Naive thymus-derived CD4-positive, alpha-beta T cell (primary cell): Measurements from ENCODE around the gene GALNT16. TPM values are rescaled to one million over a fixed set of nuclear protein-coding genes. Genes with fewer than 3 reads are reported as not detected.

Experiments used
- ATAC-seq: fragments of 150-1000 bp; cut with Tn5 transposase; 2 replicates; pipeline ENCODE4 v1.10.0; 2021; ENCODE audit warnings: mild to moderate bottlenecking, moderate library complexity
- CTCF ChIA-PET: fragments of 350-600 bp; sonication (Branson Sonifier 250); formaldehyde crosslinking; loops from one replicate; lab custom pipeline; 2021; ENCODE audit warnings: antibody characterized with exemption; lab: Charles Lee
- POLR2A ChIA-PET: fragments of 350-600 bp; sonication (Branson Sonifier 250); formaldehyde crosslinking; loops from one replicate; lab custom pipeline; 2021; ENCODE audit warnings: antibody characterized with exemption, inconsistent platforms; lab: Charles Lee
- DNase-seq, 9 donors: peaks; one replicate each; pipeline versions ENCODE4 v3.0.0 to v3.0.0-alpha.2; 2020 to 2022; ENCODE audit warnings: mixed read lengths in 1 of 9
- H3K27ac ChIP-seq: one replicate; pipeline ENCODE4 v1.7.0; 2013; ENCODE audit warnings: mild to moderate bottlenecking, low read depth, low read length, moderate library complexity
- H3K27me3 ChIP-seq, 2 donors: one replicate each; pipeline ENCODE4 v1.7.0; 2013; ENCODE audit warnings: low read length in 2 of 2, mild to moderate bottlenecking in 2 of 2, moderate library complexity in 2 of 2; ENCODE audit not compliant: control insufficient read depth in 2 of 2, insufficient read depth in 2 of 2
- H3K36me3 ChIP-seq, 3 experiments: 1 replicate in 2 of 3; 2 replicates in 1 of 3; pipeline ENCODE4 v1.7.0; 2013; ENCODE audit warnings: low read length in 3 of 3, mild to moderate bottlenecking in 3 of 3, moderate library complexity in 1 of 3; ENCODE audit not compliant: insufficient read depth in 3 of 3, control insufficient read depth in 2 of 3
- H3K4me1 ChIP-seq, 2 donors: one replicate each; pipeline ENCODE4 v1.7.0; 2013; ENCODE audit warnings: low read length in 2 of 2, mild to moderate bottlenecking in 2 of 2, moderate library complexity in 1 of 2; ENCODE audit not compliant: control insufficient read depth in 2 of 2, insufficient read depth in 2 of 2
- H3K4me3 ChIP-seq: 2 replicates; pipeline ENCODE4 v1.7.0; 2013; ENCODE audit warnings: mild to moderate bottlenecking, low read length
- H3K9me3 ChIP-seq, 3 experiments: 1 replicate in 2 of 3; 2 replicates in 1 of 3; pipeline ENCODE4 v1.7.0; 2013; ENCODE audit warnings: low read length in 3 of 3; ENCODE audit not compliant: control insufficient read depth in 2 of 3
- H3K27ac Mint-ChIP-seq, 9 donors: one replicate each; pipeline ENCODE4 v1.8.0; 2020 to 2022; ENCODE audit warnings: mixed read lengths in 9 of 9, mild to moderate bottlenecking in 8 of 9, moderate library complexity in 5 of 9, inconsistent platforms in 2 of 9
- H3K27me3 Mint-ChIP-seq, 5 donors: one replicate each; pipeline ENCODE4 v1.8.0; 2021 to 2022; ENCODE audit warnings: mixed read lengths in 5 of 5, mild to moderate bottlenecking in 1 of 5
- H3K36me3 Mint-ChIP-seq, 5 donors: one replicate each; pipeline ENCODE4 v1.8.0; 2020 to 2022; ENCODE audit warnings: mixed read lengths in 5 of 5, mild to moderate bottlenecking in 3 of 5, inconsistent platforms in 1 of 5
- H3K4me1 Mint-ChIP-seq, 7 donors: one replicate each; pipeline ENCODE4 v1.8.0; 2020 to 2022; ENCODE audit warnings: mixed read lengths in 7 of 7, mild to moderate bottlenecking in 3 of 7, inconsistent platforms in 1 of 7
- H3K4me3 Mint-ChIP-seq, 10 donors: one replicate each; pipeline ENCODE4 v1.8.0; 2020 to 2022; ENCODE audit warnings: mild to moderate bottlenecking in 10 of 10, mixed read lengths in 10 of 10, moderate library complexity in 6 of 10, inconsistent platforms in 2 of 10
- H3K9me3 Mint-ChIP-seq, 11 donors: one replicate each; pipeline ENCODE4 v1.8.0; 2020 to 2022; ENCODE audit warnings: mixed read lengths in 11 of 11, mild to moderate bottlenecking in 4 of 11, inconsistent platforms in 1 of 11, moderate library complexity in 1 of 11
- intact Hi-C, 2 donors: fragments of 100-400 bp; cut with micrococcal nuclease; formaldehyde crosslinking; loops; one replicate each; pipeline ENCODE4 v1.15.1; 2023
- polyA plus RNA-seq, 2 donors: library from polyadenylated mRNA; unstranded; fragments of 300-500 nt; fragmentation: Illumina TruSeq; gene quantifications; one replicate each; pipeline ENCODE4 v1.2.3, GENCODE V29; 2021
- total RNA-seq, 6 experiments: library from RNA in 5 of 6; stranded (reverse) in 5 of 6; gene quantifications; 1 replicate in 5 of 6; 2 replicates in 1 of 6; pipeline ENCODE4 v1.2.3 and lab custom pipeline; 2021 to 2026

GALNT16 gene
- total and polyA plus RNA-seq, 7 experiments from 2014 or later: 0.07 to 0.65 TPM; not detected in 5

- ATAC-seq (no peak), DNase-seq (peak in 1 of 9 donors; percentile 8)
- Histone ChIP-seq H3K36me3 (no peaks in the 10 kb centered on the region), H3K4me1 (no peaks in the 10 kb centered on the region), H3K9me3 (no peaks in the 10 kb centered on the region), H3K4me3 (no peak overlapping the region), H3K27ac (no peak overlapping the region), H3K27me3 (no peaks in the 10 kb centered on the region)
- H3K4me1 Mint-ChIP-seq: peaks cover 0 to 6% (median 0%) of the 10 kb centered on the region in 7 donors
- H3K9me3 Mint-ChIP-seq: peaks cover 0 to 3% (median 0%) of the 10 kb centered on the region in 11 donors
- no peaks in the 10 kb centered on the region for H3K36me3 Mint-ChIP-seq
- ChIA-PET CTCF (interaction anchor here (0.6 kb wide), 1 partner anchor 759 kb away, joined by 3 read pairs; no protein-coding TSS in a partner anchor), POLR2A (no interaction called here)
- no peak overlapping the region for H3K27ac Mint-ChIP-seq
- no peak overlapping the region for H3K4me3 Mint-ChIP-seq
- intact Hi-C loops: no loop called here
- H3K27me3 Mint-ChIP-seq: peaks cover 0 to 4% (median 0%) of the 10 kb centered on the region in 5 donors
These were observed 67.5 kb downstream of the GALNT16 start for GRCh38 chr14:69327507-69327906.

DNA sequence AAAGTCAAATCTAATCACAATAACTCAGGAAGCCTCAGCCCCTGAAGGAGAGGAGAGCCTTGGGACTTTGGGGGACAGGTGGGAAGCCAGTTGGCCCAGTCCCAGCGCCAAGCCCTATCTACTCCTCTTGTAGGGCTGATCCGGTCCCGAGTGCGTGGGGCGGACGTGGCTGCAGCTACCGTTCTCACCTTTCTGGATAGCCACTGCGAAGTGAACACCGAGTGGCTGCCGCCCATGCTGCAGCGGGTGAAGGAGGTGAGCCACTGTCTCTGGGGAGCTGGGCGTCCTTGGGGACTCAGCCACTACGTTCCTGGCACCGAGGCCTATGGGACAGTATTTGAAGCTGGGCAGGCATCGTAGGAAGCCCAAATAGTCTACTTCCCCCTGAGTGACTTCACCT lies 68.4 kb downstream of the GALNT16 start:
- ATAC-seq (no peak), DNase-seq (no peak)
- H3K27me3 ChIP-seq: no peaks in the 10 kb centered on the region
- H3K4me3 ChIP-seq: no peak overlapping the region
- H3K9me3 ChIP-seq: no peaks in the 10 kb centered on the region
- peaks cover 0 to 6% (median 0%) of the 10 kb centered on the region in 7 donors for H3K4me1 Mint-ChIP-seq
- peaks cover 0 to 3% (median 0%) of the 10 kb centered on the region in 11 donors for H3K9me3 Mint-ChIP-seq
- H3K36me3 ChIP-seq: no peaks in the 10 kb centered on the region
- no peaks in the 10 kb centered on the region for H3K4me1 ChIP-seq
- CTCF ChIA-PET: interaction anchor here (0.8 kb wide), 1 partner anchor 38 kb away, joined by 3 read pairs; no protein-coding TSS in a partner anchor
- POLR2A ChIA-PET: no interaction called here
- no peaks in the 10 kb centered on the region for H3K36me3 Mint-ChIP-seq
- no peak overlapping the region for H3K4me3 Mint-ChIP-seq
- H3K27me3 Mint-ChIP-seq: peaks cover 0 to 4% (median 0%) of the 10 kb centered on the region in 5 donors
- no peak overlapping the region for H3K27ac ChIP-seq
- H3K27ac Mint-ChIP-seq: no peak overlapping the region
- intact Hi-C loops: no loop called here

DNA sequence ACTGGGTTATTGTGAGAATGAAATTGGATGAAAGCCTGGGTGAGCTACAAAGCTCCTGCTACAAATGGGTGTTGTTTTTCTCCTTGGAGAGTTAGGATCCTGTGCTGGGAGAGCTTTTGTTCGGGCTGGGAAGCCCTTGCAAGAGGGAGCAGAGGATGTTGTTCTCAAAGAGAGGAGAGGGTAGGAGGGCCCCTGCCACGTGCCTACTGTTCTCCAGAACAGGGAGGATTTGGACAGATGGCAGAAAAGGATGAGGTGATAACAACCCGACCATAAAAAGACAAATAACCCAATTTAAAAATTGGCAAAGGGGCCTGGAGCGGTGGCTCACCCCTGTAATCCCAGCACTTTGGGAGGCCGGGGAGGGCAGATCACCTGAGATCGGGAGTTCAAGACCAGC lies 68.8 kb downstream of the GALNT16 start:
- Mint-ChIP-seq H3K4me1 (peaks cover 0 to 6% (median 0%) of the 10 kb centered on the region in 7 donors), H3K9me3 (peaks cover 0 to 3% (median 0%) of the 10 kb centered on the region in 11 donors)
- intact Hi-C loops: no loop called here

DNA sequence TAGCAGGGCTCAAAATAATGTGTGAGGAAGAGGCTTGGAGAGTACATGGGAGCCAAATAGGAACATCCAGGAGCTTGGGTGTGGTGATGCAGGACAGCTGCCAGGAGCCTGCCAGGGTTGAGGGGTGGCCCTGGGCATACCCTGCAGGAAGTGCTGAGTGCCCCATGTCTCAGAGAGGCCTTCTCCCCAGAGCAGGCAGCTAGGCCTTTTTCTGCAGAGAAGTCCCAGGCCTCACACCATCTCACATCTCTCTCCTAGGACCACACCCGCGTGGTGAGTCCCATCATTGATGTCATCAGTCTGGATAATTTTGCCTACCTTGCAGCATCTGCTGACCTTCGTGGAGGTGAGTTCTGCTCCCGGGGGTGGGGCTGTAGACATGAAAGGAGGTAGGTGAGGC lies 71.2 kb downstream of the GALNT16 start:
- Histone ChIP-seq H3K36me3 (no peaks in the 10 kb centered on the region), H3K27me3 (no peaks in the 10 kb centered on the region), H3K4me1 (no peaks in the 10 kb centered on the region), H3K27ac (no peak overlapping the region), H3K4me3 (no peak overlapping the region), H3K9me3 (no peaks in the 10 kb centered on the region)
- ATAC-seq: no peak
- Mint-ChIP-seq H3K27me3 (peaks cover 0 to 6% (median 0%) of the 10 kb centered on the region in 5 donors), H3K4me1 (peaks cover 1 to 20% (median 9%) of the 10 kb centered on the region in 7 donors), H3K4me3 (no peak overlapping the region), H3K9me3 (peaks cover 0 to 3% (median 0%) of the 10 kb centered on the region in 11 donors), H3K36me3 (no peaks in the 10 kb centered on the region), H3K27ac (no peak overlapping the region)
- ChIA-PET POLR2A (interaction anchor here (0.6 kb wide), 1 partner anchor 135 kb away, joined by 4 read pairs; no protein-coding TSS in a partner anchor), CTCF (no interaction called here)
- no peak for DNase-seq
- intact Hi-C loops: no loop called here

More for the DNA sequence above, 68.8 kb downstream of the GALNT16 start:
- Mint-ChIP-seq H3K4me3 (no peak overlapping the region), H3K36me3 (no peaks in the 10 kb centered on the region), H3K27ac (no peak overlapping the region), H3K27me3 (peaks cover 0 to 4% (median 0%) of the 10 kb centered on the region in 5 donors)
- no peaks in the 10 kb centered on the region for H3K9me3 ChIP-seq
- H3K4me1 ChIP-seq: no peaks in the 10 kb centered on the region
- DNase-seq (no peak), ATAC-seq (no peak)
- H3K4me3 ChIP-seq: no peak overlapping the region
- no peaks in the 10 kb centered on the region for H3K27me3 ChIP-seq
- ChIA-PET POLR2A (no interaction called here), CTCF (interaction anchor here (0.8 kb wide), 1 partner anchor 37 kb away, joined by 3 read pairs; no protein-coding TSS in a partner anchor)
- no peak overlapping the region for H3K27ac ChIP-seq
- no peaks in the 10 kb centered on the region for H3K36me3 ChIP-seq

GRCh38 chr14:69332782-69333395 lies 72.9 kb downstream of the GALNT16 start:
- Histone ChIP-seq H3K36me3 (no peaks in the 10 kb centered on the region), H3K4me1 (no peaks in the 10 kb centered on the region), H3K9me3 (no peaks in the 10 kb centered on the region), H3K27me3 (no peaks in the 10 kb centered on the region), H3K4me3 (no peak overlapping the region), H3K27ac (no peak overlapping the region)
- ChIA-PET POLR2A (no interaction called here), CTCF (no interaction called here)
- peaks cover 0 to 4% (median 3%) of the 10 kb centered on the region in 5 donors for H3K27me3 Mint-ChIP-seq
- intact Hi-C loops: no loop called here
- ATAC-seq: no peak
- H3K27ac Mint-ChIP-seq: no peak overlapping the region
- peaks cover 0 to 2% (median 0%) of the 10 kb centered on the region in 11 donors for H3K9me3 Mint-ChIP-seq
- H3K4me3 Mint-ChIP-seq: no peak overlapping the region
- peaks cover 1 to 20% (median 9%) of the 10 kb centered on the region in 7 donors for H3K4me1 Mint-ChIP-seq
- no peaks in the 10 kb centered on the region for H3K36me3 Mint-ChIP-seq
- no peak for DNase-seq

DNA sequence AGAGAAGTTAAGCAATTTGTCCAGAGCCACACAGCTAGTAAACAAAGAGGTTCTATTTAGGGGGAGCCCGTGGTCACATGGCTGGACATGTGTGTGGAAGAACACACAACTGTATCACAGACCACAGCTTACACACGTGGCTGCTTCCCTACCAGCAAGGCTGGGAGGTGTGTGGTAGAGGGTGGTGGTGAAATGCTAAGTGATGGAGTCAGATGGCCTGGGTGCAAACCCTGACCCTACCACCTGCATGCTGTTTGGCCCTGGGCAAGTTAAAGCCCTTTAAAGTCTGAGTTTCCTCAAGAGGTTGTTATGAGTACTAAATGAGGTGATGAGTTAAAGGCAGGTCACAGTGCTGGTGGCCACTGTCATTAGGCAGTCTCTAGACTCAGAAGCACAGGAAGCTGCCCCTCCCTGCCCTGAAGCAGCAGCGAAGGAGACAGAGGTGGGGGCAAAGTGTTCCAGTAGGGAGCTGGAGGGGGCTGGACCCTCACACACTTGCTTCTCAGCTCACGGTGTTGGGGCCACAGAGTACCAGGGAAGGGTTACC lies 73.9 kb downstream of the GALNT16 start:
- Mint-ChIP-seq H3K27ac (no peak overlapping the region), H3K36me3 (no peaks in the 10 kb centered on the region), H3K9me3 (no peaks in the 10 kb centered on the region), H3K4me3 (peak overlapping the region in 1 of 10 donors; percentile 12), H3K27me3 (peaks cover 0 to 5% (median 3%) of the 10 kb centered on the region in 5 donors), H3K4me1 (peaks cover 1 to 20% (median 9%) of the 10 kb centered on the region in 7 donors)
- ATAC-seq: no peak
- H3K9me3 ChIP-seq: no peaks in the 10 kb centered on the region
- no peak for DNase-seq
- no peak overlapping the region for H3K4me3 ChIP-seq
- POLR2A ChIA-PET: no interaction called here
- no peaks in the 10 kb centered on the region for H3K4me1 ChIP-seq
- H3K36me3 ChIP-seq: no peaks in the 10 kb centered on the region
- CTCF ChIA-PET: no interaction called here
- no peak overlapping the region for H3K27ac ChIP-seq
- intact Hi-C loops: no loop called here
- H3K27me3 ChIP-seq: no peaks in the 10 kb centered on the region
